UCSD-AML1 (cell line): ENCODE measurements around the gene LRP1B.

Experiments used
- DNase-seq: peaks from one replicate; lab custom pipeline; 2025; ENCODE audit not compliant: unreplicated experiment; lab: John Stamatoyannopoulos, UW

LRP1B gene

GRCh38 chr2:140242889-140243288 is 1887.9 kb downstream of the LRP1B start:
- no peak for DNase-seq

GRCh38 chr2:140234116-140234515 is 1896.7 kb downstream of the LRP1B start:
- no peak for DNase-seq

GRCh38 chr2:140210963-140211362 is 1919.9 kb downstream of the LRP1B start:
- DNase-seq: no peak

GRCh38 chr2:140205093-140205492 is 1925.7 kb downstream of the LRP1B start:
- DNase-seq: no peak

- no peak for DNase-seq
Observed at GRCh38 chr2:140203347-140203746, 1927.5 kb downstream of the LRP1B start.

GRCh38 chr2:140201572-140201971 is 1929.2 kb downstream of the LRP1B start:
- DNase-seq: no peak

- DNase-seq: no peak
Observed at GRCh38 chr2:140200764-140201163, 1930.1 kb downstream of the LRP1B start.

- DNase-seq: no peak
Observed at GRCh38 chr2:140200307-140200706, 1930.5 kb downstream of the LRP1B start.

GRCh38 chr2:140199312-140199711 is 1931.5 kb downstream of the LRP1B start:
- DNase-seq: no peak

GRCh38 chr2:140187086-140187485 is 1943.7 kb downstream of the LRP1B start:
- no peak for DNase-seq

GRCh38 chr2:140186313-140186712 is 1944.5 kb downstream of the LRP1B start:
- no peak for DNase-seq

- DNase-seq: no peak
Observed at GRCh38 chr2:140185076-140185475, 1945.7 kb downstream of the LRP1B start.

- DNase-seq: peak; percentile 4
Observed at GRCh38 chr2:140183056-140183765, 1947.6 kb downstream of the LRP1B start.
